Measurements from ENCODE around the gene ZFP64.

DNA sequence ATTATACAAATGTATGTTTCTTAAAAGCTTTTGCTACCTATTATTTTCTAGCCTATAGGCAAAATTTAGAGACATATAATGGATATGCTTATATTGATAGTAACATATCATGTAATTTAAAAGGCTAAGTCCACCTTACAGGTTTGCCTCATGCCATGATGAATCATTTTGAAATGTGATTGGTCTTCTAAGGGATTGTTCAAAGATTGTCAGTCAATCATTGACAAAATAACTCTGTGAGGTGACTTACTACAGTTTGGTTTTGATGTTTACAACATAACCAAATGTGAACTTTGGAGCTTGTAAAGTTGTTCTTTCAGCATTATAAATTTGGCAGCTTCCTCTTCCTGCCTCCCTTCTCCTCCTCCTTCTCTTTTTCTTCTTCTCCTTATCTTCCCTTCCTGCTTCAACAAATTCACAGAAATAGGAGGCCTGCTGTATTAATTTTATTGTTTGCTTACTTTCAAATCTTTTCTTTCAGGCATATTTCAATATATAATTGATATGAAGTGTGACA, 39.7 kb upstream of the ZFP64 start:
- no peak for TF ChIP-seq EZH2phosphoT487 (IDR thresholded peaks at IDR 0.05; ENCODE audit: borderline replicate concordance, low read length)
- TF ChIP-seq, protein P1, sequence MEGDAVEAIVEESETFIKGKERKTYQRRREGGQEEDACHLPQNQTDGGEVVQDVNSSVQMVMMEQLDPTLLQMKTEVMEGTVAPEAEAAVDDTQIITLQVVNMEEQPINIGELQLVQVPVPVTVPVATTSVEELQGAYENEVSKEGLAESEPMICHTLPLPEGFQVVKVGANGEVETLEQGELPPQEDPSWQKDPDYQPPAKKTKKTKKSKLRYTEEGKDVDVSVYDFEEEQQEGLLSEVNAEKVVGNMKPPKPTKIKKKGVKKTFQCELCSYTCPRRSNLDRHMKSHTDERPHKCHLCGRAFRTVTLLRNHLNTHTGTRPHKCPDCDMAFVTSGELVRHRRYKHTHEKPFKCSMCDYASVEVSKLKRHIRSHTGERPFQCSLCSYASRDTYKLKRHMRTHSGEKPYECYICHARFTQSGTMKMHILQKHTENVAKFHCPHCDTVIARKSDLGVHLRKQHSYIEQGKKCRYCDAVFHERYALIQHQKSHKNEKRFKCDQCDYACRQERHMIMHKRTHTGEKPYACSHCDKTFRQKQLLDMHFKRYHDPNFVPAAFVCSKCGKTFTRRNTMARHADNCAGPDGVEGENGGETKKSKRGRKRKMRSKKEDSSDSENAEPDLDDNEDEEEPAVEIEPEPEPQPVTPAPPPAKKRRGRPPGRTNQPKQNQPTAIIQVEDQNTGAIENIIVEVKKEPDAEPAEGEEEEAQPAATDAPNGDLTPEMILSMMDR (IDR thresholded peaks at IDR 0.05; ENCODE audit: low read depth, low read length, poor library complexity, severe bottlenecking): no peak
